ENCODE measurements around the gene MTOR. TPM values are rescaled to one million over a fixed set of nuclear protein-coding genes. Genes with fewer than 3 reads are reported as not detected.

MTOR gene
- total and polyA plus RNA-seq, 2 donors (not counting 1 experiment from before 2014, with no cell fraction given) = 30.7 to 50.7 TPM

DNA sequence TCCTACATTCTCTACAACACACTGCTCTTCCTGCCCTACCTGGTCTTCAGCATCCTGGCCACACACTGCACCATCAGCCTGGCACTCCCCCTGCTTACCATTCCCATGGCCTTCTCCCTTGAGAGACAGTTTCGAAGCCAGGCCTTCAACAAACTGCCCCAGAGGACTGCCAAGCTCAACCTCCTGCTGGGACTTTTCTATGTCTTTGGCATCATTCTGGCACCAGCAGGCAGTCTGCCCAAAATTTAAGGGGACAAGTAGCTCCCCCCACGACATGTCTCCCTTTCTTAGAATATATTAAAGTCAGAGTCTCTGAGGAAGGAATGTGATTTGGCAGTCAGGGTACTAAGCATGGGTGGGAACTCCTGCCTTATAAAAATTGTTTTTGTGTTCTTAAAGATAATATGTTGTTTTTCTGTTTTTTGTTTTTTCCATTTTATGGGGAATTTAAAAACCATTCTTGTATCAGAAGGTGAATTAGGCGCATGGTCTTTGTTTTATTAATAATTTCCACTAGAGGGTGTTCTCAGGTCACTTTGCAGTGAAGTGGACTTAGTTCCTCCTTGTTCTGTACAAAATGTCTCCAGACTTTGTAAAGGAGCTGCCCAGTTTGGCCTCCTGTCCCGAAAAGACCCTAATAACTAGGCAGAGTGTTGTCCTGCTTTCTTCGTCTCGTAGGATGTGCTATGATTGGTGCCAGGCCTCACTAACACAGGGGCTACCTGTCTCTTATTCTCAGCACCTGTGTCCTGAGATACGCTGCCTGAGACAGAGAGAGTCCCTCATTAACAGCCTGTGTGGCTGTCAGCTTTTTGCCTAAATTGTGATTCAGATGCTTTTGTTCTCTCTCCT lies 23.8 kb upstream of the MTOR start:
- H3K27me3 ChIP-seq (replicated peaks in 1 of 4; ENCODE audit: control extremely low read depth in 1 of 4, control insufficient read depth in 3 of 4, insufficient read depth in 4 of 4, low read length in 3 of 4) = no peaks in the 10 kb centered on the region
- no peaks in the 10 kb centered on the region for H3K27me3 Mint-ChIP-seq
- no peak for ATAC-seq (ENCODE audit: low read depth)
- no peak for TF ChIP-seq EZH2 (IDR thresholded peaks at IDR 0.05; ENCODE audit: borderline replicate concordance, insufficient read depth, low read depth, low read length, poor library complexity, severe bottlenecking)
- TF ChIP-seq, protein P1, sequence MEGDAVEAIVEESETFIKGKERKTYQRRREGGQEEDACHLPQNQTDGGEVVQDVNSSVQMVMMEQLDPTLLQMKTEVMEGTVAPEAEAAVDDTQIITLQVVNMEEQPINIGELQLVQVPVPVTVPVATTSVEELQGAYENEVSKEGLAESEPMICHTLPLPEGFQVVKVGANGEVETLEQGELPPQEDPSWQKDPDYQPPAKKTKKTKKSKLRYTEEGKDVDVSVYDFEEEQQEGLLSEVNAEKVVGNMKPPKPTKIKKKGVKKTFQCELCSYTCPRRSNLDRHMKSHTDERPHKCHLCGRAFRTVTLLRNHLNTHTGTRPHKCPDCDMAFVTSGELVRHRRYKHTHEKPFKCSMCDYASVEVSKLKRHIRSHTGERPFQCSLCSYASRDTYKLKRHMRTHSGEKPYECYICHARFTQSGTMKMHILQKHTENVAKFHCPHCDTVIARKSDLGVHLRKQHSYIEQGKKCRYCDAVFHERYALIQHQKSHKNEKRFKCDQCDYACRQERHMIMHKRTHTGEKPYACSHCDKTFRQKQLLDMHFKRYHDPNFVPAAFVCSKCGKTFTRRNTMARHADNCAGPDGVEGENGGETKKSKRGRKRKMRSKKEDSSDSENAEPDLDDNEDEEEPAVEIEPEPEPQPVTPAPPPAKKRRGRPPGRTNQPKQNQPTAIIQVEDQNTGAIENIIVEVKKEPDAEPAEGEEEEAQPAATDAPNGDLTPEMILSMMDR (IDR thresholded peaks at IDR 0.05) = no peak
- H3K4me3 ChIP-seq (ENCODE audit: control extremely low read depth in 1 of 5, extremely low read depth in 1 of 5, insufficient read depth in 1 of 5, low read depth in 2 of 5, low read length in 4 of 5) = no peak overlapping the region
- intact Hi-C loops (cut with micrococcal nuclease) = no loop called here
- CTCF ChIA-PET = no interaction called here
- H3K27ac ChIP-seq (ENCODE audit: low read length in 2 of 2) = no peak overlapping the region
- peak overlapping the region; percentile 65 for H3K27ac Mint-ChIP-seq
- peaks cover 92% of the 10 kb centered on the region for H3K79me2 ChIP-seq (ENCODE audit: control insufficient read depth, insufficient read depth, low read length)
- H3K4me2 ChIP-seq (replicated peaks; ENCODE audit: low read depth, low read length, poor library complexity, severe bottlenecking) = no peak overlapping the region
- no peak overlapping the region for H3K4me3 Mint-ChIP-seq
- peaks cover 6 to 57% of the 10 kb centered on the region in 2 experiments for H3K36me3 ChIP-seq (replicated peaks in 1 of 2; ENCODE audit: control extremely low read depth in 1 of 2, control insufficient read depth in 1 of 2, extremely low read depth in 1 of 2, insufficient read depth in 2 of 2, low read length in 1 of 2)
- H3K4me1 ChIP-seq (ENCODE audit: control insufficient read depth in 2 of 2, insufficient read depth in 2 of 2, low read length in 2 of 2) = peaks cover 36 to 37% of the 10 kb centered on the region in 2 donors
- peaks cover 39% of the 10 kb centered on the region for H4K20me1 ChIP-seq (ENCODE audit: control insufficient read depth, insufficient read depth, low read length, poor library complexity, severe bottlenecking)
- H3K9ac ChIP-seq (ENCODE audit: low read length) = no peak overlapping the region
- peaks cover 31% of the 10 kb centered on the region for H3K4me1 Mint-ChIP-seq
- H2AFZ ChIP-seq (ENCODE audit: insufficient read depth, low read depth, low read length, poor library complexity, severe bottlenecking) = no peak overlapping the region
- no peaks in the 10 kb centered on the region for H3K9me3 ChIP-seq (ENCODE audit: control extremely low read depth in 1 of 3, control insufficient read depth in 2 of 3, insufficient read depth in 1 of 3, low read length in 2 of 3)
- 96% methylated on average over 4 of the region's 7 CpGs for WGBS (ENCODE audit: insufficient coverage)
- H3K9me3 Mint-ChIP-seq (ENCODE audit: insufficient read depth) = no peaks in the 10 kb centered on the region
- no peak for DNase-seq
- POLR2A ChIA-PET = no interaction called here

GRCh38 chr1:11284784-11285183 lies 22.4 kb upstream of the MTOR start:
- CTCF ChIA-PET = no interaction called here
- no peak overlapping the region for H3K4me3 Mint-ChIP-seq
- no peak overlapping the region for H3K9ac ChIP-seq (ENCODE audit: low read length)
- no peak for ATAC-seq (ENCODE audit: low read depth)
- 92% methylated on average over 6 of the region's 6 CpGs for WGBS (ENCODE audit: insufficient coverage)
- TF ChIP-seq, protein P1 (IDR thresholded peaks at IDR 0.05) = no peak
- no peak for TF ChIP-seq EZH2 (IDR thresholded peaks at IDR 0.05; ENCODE audit: borderline replicate concordance, insufficient read depth, low read depth, low read length, poor library complexity, severe bottlenecking)
- peak overlapping the region; percentile 62 for H3K27ac Mint-ChIP-seq
- POLR2A ChIA-PET = no interaction called here
- H3K79me2 ChIP-seq (ENCODE audit: control insufficient read depth, insufficient read depth, low read length) = peaks cover 89% of the 10 kb centered on the region
- peak overlapping the region in 1 of 2 donors; percentile 68 for H3K27ac ChIP-seq (ENCODE audit: low read length in 2 of 2)
- intact Hi-C loops (cut with micrococcal nuclease) = no loop called here
- no peaks in the 10 kb centered on the region for H3K27me3 Mint-ChIP-seq
- DNase-seq = no peak
- peaks cover 49 to 50% of the 10 kb centered on the region in 2 donors for H3K4me1 ChIP-seq (ENCODE audit: control insufficient read depth in 2 of 2, insufficient read depth in 2 of 2, low read length in 2 of 2)
- no peaks in the 10 kb centered on the region for H3K9me3 ChIP-seq (ENCODE audit: control extremely low read depth in 1 of 3, control insufficient read depth in 2 of 3, insufficient read depth in 1 of 3, low read length in 2 of 3)
- peaks cover 31% of the 10 kb centered on the region for H4K20me1 ChIP-seq (ENCODE audit: control insufficient read depth, insufficient read depth, low read length, poor library complexity, severe bottlenecking)
- H3K36me3 ChIP-seq (replicated peaks in 1 of 2; ENCODE audit: control extremely low read depth in 1 of 2, control insufficient read depth in 1 of 2, extremely low read depth in 1 of 2, insufficient read depth in 2 of 2, low read length in 1 of 2) = peaks cover 3 to 51% of the 10 kb centered on the region in 2 experiments
- no peaks in the 10 kb centered on the region for H3K9me3 Mint-ChIP-seq (ENCODE audit: insufficient read depth)
- no peak overlapping the region for H2AFZ ChIP-seq (ENCODE audit: insufficient read depth, low read depth, low read length, poor library complexity, severe bottlenecking)
- peaks cover 45% of the 10 kb centered on the region for H3K4me1 Mint-ChIP-seq
- no peak overlapping the region for H3K4me3 ChIP-seq (ENCODE audit: control extremely low read depth in 1 of 5, extremely low read depth in 1 of 5, insufficient read depth in 1 of 5, low read depth in 2 of 5, low read length in 4 of 5)
- H3K27me3 ChIP-seq (replicated peaks in 1 of 4; ENCODE audit: control extremely low read depth in 1 of 4, control insufficient read depth in 3 of 4, insufficient read depth in 4 of 4, low read length in 3 of 4) = no peaks in the 10 kb centered on the region
- H3K4me2 ChIP-seq (replicated peaks; ENCODE audit: low read depth, low read length, poor library complexity, severe bottlenecking) = no peak overlapping the region
